NCI-H510A (cell line): ENCODE data around the gene TPBGL.

Experiments
- DNase-seq: peaks from one replicate; lab custom pipeline; 2025; lab: John Stamatoyannopoulos, UW

TPBGL gene

DNA sequence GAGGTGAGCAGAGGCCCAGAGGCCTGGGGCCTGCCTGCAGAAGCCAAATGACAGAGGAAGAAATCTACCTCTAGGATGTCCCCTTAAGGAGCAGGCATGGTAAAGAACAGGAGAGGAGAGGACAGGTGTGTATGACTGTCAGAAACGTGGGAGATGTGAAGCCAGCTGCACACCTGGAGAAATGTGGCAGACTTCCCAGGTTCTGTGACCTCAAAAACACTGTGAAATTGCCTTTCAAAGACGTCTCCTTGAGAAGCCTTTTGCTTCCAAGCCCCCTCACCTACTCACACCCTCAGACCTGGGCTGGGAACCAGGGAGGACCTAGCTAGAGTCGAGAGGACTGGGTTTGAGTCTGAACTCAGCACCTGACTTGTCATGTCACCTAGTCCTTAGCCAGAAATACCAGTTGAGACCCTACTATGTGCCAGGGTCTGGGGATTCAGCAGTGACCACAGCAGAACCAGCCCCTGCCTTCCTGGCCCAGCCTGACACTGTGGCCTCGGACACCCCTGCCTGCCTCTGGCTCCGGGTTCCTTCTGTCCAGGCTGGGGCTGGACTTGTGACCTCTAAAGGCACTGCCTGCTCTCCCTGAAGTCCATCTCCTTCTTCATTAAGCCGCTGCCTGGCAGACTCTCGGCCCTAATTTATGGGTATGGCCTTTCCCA is 5.6 kb downstream of the TPBGL start:
- no peak for DNase-seq

DNA sequence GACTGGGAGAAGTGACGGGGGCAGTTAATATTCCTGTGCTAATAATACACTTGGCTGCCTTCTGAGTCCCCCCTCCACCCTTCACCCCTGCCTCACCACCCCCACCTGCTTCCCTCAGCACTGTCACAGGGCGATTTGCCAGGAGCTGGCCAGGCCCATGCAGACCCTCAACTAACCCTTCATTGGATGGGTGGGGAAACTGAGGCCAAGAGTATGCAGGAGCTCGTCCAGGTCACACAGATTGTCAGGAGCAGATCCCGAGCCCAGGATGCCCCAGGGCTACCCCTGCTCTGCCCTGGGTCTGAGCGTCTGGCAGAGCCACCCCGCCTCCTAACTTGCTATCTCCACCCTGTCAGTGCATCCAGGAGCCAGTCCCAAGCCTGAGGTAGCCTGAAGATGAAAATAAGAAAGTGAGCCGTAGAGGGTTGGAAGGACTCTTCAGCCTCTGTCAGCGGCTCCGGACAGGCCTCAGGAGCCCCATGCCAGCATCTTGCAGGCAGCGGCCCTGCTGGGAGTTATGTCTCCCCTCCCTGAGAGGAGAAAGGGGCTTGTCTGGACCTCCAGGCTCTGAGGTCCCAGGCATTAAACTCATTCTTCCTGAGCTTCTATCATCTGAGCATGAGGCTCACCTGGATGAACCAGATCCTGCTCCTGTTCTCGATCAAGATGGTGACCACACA is 6.2 kb downstream of the TPBGL start:
- DNase-seq = no peak

DNA sequence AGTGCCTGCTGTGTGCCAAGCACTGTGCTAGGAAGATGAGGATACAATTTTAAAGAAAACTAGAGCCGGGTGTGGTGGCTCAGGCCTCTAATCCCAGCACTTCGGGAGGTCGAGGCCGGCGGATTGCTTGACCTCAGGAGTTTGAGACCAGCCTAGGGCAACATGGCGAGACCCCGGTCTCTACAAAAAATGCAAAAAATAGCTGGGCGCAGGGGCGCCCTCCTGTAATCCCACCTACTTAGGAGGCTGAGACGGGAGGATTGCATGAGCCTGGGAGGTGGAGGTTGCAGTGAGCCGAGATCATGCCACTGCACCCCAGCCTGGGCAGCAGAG is 8.3 kb downstream of the TPBGL start:
- no peak for DNase-seq

DNA sequence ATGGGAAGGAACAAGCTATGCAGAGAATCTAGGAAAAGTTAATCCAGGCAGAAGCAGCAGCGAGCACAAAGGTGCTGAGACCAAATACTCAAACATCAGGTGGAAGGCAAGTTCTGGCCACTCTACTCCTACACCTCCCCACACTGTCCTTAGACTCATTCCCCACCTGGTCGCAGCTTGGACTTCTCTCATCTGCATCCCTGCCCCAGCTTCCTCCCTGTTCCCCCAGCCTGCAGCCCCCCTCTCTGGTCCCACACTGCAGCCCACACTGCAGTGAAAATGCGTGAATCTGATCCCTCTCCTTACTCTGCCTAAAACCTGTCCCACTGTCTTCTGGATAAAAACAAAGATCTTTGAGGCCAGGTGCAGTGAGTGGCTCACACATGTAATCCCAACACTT is 9.1 kb downstream of the TPBGL start:
- no peak for DNase-seq

DNA sequence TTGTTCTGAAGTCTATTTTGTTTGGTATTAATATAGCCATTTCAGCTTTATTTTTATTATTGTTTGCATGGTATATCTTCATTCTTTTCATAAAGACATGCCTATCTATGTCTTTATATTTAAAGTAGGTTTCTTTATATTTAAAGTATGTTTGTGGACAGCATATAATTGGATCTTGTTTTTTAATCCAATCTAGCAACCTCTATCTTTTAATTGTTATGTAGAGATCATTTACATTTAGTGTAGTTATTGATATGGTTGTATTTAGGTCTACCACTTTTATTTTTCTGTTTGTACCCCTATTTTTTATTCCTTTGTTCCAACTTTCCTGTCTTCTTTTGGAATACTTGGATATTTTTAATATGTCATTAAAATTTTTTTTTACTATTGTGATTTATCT is 13.8 kb downstream of the TPBGL start:
- DNase-seq = no peak

DNA sequence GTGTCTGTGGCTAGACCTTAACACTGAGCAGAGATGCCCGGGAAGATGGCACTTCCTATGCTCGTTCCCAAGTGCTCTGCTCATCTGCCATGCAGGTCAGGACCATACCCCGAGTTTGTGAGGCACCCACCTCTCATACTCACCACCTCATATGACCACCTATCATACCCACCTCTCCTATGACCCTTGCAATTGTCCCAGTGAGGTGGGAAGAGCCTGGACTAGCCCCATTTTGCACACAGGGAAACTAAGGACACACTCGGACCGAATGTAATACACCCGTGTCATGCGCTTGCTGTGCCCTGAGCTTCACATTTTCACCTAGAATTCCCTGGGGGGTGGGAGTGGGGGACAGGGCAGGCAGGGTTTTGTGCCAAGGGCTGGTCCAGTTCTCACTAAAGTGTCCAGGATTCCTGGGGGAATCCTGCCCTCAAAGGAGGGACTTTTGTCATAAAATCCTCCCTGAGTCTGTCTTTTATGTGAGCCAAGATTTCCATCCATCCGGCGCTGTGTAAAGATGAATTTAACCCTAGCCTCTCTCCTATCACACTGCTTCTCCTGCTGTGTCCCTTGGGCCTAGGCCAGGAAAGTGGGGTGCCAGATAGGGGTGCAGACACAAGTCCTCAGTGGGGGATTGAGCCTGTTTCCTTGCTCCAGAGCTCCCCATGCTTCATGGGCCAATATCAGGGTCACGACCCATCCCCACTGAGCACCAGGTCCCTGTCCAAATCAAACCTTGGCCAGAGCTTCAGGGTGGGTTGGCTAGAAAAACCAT is 20.0 kb downstream of the TPBGL start:
- no peak for DNase-seq

DNA sequence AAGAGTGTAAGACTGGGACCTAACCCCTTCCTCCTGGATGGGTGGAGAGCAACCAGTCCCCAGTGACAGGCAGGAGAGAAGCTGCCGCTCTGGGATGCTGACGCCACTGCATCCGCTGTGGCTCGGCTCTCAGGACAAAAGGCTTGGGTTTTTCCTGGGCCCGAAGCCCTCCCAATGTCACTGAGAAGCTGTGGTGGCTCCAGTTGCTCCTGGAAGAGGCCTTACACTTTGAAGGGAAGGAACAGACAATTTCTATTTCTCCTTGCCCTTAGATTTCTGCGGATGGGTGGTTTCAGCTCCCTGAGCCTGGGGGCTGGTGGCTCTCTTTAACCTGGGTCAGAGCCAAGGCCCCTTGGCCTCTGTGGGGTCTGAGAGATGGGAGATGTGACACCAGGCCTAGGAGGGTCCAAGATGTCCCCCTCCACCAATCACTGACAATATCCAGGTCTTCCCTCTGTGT is 21.4 kb downstream of the TPBGL start:
- no peak for DNase-seq

DNA sequence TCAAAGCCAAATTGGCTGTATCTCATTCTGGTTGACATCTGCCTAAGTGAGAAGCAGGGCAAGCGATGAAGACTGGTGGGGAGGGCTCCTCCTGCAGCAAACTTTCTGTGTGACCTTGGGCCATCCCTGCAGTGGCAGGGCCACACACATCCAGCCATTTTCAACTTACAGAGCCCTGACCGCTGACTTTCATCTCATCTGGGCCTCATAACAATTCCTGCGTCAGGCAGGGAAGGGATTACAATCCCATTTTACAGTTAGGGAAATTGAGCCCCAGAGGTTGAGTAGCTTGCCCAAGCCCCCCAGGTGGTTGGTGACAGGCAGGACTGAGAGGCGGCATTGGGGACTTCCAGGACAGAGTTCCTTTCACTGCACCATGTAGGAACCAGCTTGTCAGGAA is 21.9 kb downstream of the TPBGL start:
- no peak for DNase-seq

DNA sequence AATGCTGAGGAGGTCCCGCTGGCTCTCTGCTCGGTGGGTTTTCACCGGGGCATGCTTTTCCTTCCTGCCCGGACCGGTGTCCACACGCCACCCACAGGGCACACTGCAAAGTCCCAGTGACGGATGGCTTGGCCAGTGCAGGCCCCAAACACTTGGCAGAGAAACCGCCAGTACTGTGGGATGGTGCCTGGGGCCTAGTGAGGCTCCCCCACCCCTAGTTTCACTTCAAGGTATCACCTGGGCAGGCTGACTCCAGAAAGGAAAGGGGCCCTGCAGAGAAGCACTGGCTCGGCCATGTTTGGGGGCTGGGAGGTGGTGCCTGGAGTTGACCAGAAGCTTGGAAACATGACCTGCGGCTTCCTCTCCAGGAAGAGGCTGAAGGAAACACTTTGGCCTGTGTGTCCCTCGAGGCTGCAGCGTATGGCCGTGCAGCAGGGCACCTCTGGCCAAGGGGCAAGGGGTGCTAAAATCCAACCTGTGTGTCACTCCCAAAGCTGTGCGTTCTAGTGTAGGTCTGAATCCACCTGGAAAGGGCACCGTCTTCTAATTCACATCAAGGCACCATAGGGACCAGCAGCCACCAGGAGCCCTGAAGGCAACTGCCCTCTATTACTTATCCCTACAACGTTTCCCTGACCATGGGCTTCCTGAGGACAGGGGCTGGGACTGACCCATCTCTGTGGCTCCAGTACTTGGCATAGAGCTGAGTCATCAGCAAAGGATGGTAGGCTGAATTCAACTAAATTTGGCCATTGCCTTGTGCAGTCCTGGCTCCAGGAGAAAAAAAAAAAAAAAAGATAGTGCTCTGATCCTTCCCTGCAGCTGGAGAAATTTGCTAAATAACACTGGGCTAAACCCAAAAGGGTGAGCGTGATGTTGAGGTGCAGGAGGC is 22.6 kb downstream of the TPBGL start:
- no peak for DNase-seq

DNA sequence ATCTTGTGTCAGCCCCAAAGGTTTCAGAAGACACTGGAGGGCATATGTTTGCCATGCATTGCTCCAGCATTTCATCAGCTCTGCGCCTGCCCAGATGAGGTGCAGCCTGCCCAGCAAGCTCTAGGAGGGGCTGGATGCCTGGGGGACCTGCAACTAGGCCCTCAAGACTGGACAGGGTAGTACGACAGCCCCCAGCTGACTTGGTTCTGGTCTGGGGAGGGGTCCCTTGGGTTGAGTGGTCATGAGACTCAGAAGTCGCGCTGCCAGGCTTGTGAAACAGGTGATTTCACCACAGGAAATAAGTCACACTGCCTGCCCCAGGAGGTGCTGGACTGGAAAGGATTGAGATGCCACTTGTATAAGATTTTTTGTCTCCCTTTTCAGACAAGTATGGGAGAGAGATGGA is 23.4 kb downstream of the TPBGL start:
- no peak for DNase-seq

DNA sequence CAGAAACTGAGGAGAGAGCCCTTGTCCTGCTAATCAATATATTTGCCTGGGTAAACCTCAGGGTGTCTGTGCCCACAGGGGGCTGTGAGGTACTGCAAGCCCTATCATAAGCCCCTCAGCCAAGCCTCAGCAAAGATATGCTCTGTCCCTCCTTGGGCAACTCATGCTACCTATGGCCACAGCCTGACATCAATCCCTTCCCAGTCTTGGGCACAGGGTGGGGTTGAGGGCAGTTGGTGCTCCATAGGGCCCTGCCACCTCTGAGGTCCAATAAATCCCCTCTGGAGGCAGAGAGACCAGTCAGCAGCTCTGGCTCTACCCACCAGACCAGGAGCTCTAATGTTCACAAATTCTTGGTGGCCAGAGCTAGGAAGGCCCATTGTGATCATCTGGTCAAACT is 23.8 kb downstream of the TPBGL start:
- DNase-seq = no peak

DNA sequence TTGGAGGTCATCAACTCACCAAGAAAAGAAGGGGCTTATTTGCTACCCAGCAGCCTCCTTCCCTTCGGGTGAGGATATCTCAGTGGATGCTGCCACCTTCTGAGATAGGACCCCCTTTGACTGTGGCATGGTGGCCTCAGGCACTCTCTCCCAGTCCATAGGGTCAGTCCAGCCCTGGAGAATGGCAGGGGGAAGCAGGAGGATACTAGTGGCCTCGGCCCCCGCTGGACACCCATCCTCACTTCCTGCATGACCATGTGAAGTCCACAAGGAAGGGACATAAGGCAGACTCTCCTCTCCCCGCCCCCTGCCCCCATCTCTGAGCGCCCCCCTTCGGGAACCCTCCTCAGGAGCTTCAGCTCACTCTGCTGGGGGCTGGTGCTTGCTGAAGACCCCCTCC is 24.4 kb downstream of the TPBGL start:
- DNase-seq = no peak

DNA sequence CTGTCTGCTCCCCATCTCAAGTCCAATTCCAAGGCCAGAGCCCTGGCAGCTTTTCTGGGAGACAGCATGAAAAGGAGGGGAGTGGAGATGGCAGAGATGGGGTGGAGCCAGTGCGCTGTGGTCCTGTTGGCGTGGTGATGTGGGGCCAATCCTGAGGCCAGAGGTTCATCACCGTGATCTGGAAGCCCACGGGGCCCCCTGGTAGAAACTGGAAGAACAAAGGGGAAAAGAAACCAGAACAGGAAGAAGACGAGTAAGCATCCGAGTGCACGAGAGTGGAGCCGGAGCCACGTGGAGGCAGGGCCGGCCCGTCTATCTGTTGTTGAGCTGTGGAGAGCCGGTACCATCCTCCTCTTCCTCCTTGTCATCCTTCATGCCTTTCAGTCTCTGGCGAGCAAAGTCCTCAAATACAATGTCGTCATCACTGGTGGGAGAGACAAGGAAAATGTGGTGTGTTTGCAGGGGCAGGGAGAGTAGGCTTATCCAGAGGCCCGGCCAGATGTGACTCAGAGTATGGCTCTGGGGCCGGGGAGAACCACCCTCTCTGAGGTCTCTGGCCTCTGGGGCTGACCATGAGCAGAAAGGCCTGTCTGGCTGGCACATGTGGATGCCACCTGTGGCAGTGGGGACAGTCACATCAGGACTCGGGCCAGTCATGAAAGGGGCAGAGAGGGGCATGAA is 25.4 kb downstream of the TPBGL start:
- no peak for DNase-seq

DNA sequence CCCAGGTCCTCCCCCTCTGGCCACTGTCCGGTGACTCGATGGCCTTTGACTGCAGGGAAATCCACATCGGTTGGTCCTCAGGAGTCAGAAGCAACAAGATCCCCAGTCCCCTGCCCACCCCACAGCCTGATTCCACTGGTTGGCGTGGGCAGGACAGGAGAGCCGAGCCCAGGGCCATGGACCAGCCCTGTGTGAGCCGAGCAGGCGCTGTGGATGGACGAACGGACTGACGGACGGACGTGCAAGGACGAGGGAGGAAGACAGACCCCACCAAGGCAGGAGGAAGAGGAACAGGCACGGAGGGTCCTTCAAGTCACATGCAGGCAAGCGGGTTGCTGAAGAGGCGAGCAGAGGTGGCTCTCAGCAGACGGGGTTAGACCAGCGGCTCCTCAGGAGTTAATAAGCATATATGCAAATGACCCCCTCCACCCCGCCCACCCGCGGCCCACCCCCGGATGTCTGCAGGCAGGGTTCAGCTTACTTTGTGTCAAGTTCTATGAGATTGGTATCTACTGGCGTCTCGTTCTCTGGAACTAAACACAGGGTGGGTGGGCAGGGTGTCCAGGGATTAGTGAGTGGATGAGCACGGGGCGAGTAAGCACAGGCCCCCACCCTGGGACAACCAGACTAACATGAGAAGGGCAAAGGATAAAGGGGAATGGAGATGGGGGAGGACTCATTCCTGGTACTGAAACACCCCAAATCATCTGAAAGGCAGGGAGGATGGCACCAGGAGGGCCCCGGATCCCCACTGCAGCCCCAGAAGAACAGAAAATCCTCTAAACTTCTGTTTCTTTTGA is 26.8 kb downstream of the TPBGL start:
- DNase-seq = no peak

DNA sequence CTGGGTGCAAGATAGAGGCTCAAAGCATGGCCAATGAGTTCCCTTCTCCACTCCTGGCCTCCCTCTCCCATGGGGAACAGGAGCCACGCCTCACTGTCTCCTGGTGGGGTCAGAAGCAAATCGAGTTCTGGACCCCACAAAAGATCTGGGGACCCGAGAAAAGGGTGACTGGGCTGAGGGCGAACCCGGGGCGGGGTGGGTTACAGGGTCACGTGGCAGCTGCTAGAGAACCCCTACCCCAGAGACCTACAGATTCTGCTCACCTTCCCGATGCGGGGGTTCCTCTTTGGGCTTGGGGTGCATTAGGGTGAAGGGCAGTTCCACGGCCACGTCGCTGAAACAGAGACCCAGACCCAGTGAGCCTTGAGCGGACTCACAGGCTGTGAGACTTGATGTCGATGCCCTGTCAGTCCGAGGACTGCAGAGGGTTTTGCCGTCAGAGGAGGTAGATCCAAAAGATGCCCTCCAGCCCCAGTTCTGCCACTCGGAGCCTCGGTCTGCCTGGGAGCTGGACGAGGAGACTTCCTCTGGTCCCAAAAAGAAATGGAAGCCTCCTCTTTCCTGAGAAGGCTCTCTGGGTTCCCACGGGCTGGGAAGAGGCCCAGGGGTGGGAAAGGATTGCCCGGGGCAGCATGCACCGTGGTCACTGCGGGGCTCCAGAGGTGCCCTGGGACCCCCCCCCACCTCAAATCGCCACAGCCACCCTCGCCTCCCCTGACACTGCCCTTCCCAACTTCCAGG is 28.2 kb downstream of the TPBGL start:
- no peak for DNase-seq

DNA sequence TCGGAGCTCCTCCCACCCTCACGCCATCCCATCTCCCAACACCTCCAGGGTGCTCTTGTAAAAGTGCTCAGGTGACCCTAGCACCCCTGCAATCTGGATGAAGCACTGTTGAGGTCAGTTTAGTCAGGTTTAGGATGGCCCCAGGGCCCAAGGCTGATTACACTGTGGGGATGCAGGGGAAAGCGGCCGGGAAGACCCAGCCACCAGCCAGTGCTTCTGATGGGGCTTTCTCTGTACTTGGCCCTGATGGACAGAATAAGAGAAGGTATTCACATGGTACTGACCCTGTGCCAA is 28.7 kb downstream of the TPBGL start:
- no peak for DNase-seq

DNA sequence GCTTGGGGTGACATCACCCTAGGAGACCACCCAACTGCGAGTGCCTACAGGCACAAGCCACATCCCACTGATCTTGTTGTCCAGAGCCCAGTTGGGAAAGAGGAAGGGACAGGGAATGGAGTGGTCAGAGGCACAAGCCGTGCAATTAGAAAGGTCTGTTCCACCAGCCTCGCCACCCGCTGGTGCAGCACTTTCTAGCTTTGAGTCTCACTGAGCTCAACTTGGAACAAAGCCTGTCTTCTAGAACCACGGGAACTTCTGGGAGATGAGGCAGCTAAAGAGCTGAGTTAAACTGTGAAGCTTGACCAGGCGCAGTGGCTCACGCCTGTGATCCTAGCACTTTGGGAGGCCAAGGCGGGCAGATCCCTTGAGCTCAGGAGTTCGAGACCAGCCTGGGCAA is 29.3 kb downstream of the TPBGL start:
- no peak for DNase-seq

DNA sequence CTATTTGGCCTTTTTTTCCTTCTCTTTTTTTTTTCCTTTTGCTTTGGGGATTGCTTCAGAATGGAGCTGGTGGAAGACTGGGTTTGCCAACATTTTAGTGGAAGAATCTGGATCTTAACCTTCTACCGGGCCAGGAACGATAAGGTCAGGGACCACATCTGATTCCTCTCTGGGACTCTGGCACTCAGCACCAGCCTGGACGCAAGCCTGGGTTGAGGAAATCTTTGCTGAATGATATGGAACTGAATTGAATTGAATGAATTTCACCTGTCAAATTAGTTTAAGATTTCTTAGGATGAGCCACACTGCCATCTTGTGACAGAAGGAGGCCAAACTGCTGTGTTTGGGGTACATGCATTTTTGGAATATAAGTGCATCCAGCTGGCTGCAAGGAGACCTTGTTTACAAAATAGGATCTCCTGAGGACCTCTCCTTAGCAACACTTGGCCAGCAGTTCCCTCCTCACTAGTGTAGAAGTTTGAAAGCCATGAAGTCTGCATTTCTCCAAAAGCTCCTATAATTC is 30.4 kb downstream of the TPBGL start:
- no peak for DNase-seq

DNA sequence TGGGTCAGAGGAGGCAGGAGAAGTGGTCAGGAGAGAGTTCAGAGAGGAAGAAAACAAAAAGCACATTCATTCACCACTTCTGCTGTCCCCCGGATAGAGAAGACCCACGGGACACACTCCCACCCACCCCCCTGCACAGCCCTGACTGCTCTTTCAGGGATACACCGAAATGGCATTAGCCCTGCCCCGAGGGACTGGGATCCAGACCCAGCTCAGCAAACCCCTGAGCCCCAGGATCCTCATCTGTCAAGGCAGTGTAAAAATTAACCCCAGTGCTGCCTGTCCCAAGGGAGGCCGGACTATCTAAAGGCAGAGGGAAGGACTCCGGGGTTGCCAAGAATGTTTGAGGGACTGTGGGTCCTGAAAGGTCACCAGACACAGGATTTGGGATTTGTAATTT is 31.2 kb downstream of the TPBGL start:
- DNase-seq = no peak

DNA sequence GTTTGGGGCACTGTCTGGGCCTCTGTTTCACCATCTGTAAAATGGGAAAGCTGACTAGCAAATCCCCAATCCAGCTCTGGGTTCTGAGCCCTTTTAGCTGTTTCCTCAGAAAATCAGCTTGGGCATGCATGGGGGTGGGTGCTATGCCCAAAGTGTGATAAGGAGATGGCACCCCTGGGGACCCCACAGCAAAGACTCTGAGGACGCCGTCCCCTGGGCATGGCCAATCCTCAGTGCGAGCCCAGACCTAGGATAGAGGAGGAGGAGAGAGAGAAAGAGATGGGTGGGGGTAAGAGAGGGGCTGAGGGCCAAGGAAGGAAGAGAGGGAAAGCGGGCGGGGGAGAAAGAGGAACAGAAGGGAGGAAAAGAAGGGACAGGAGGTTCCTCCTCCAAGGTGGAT is 31.8 kb downstream of the TPBGL start:
- DNase-seq = no peak
